CD4-positive, alpha-beta T cell (primary cell): ENCODE data around the gene KCNAB2. TPM values are rescaled to one million over a fixed set of nuclear protein-coding genes. Genes with fewer than 3 reads are reported as not detected.
A peak's percentile ranks its signal among the peaks of the same experiment; 100 is the strongest.

Experiments used
- ATAC-seq: fragments of 200-7000 bp; cut with Tn5 transposase; one replicate; pipeline ENCODE4 v1.10.0; 2022; ENCODE audit warnings: mild to moderate bottlenecking; ENCODE audit not compliant: poor library complexity
- CTCF ChIA-PET: fragments of 350-600 bp; sonication (Branson Sonifier 250); formaldehyde crosslinking; loops from one replicate; lab custom pipeline; 2021; ENCODE audit warnings: antibody characterized with exemption, inconsistent platforms; lab: Charles Lee
- POLR2A ChIA-PET: fragments of 350-600 bp; sonication (Branson Sonifier 250); formaldehyde crosslinking; loops from one replicate; lab custom pipeline; 2021; ENCODE audit warnings: antibody characterized with exemption, inconsistent platforms; lab: Charles Lee
- DNase-seq, 14 experiments: peaks; one replicate each; pipeline ENCODE4 v3.0.0-alpha.2; 2013 to 2020; ENCODE audit warnings: mixed read lengths in 2 of 14
- H3K27ac ChIP-seq, 2 donors: one replicate each; pipeline versions ENCODE4 v1.5.1 to v1.7.0; 2013; ENCODE audit warnings: low read length in 2 of 2, low read depth in 1 of 2, mild to moderate bottlenecking in 1 of 2
- H3K27me3 ChIP-seq, 2 experiments: 1 replicate in 1 of 2; 2 replicates in 1 of 2; pipeline versions ENCODE4 v1.6.1 to v1.7.0; 2013; ENCODE audit warnings: low read length in 2 of 2, control low read depth in 1 of 2, mild to moderate bottlenecking in 1 of 2, moderate library complexity in 1 of 2; ENCODE audit not compliant: insufficient read depth in 2 of 2, control insufficient read depth in 1 of 2
- H3K36me3 ChIP-seq: one replicate; pipeline ENCODE4 v1.6.1; 2013; ENCODE audit warnings: low read length, control low read depth; ENCODE audit not compliant: insufficient read depth
- H3K4me1 ChIP-seq: one replicate; pipeline ENCODE4 v1.6.1; 2013; ENCODE audit warnings: low read length, control low read depth; ENCODE audit not compliant: insufficient read depth
- H3K4me3 ChIP-seq: one replicate; pipeline ENCODE4 v1.5.1; 2013; ENCODE audit warnings: mild to moderate bottlenecking, low read length, moderate library complexity
- H3K9me3 ChIP-seq, 2 experiments: 1 replicate in 1 of 2; 2 replicates in 1 of 2; pipeline versions ENCODE4 v1.6.1 to v1.7.0; 2013; ENCODE audit warnings: low read length in 2 of 2, mild to moderate bottlenecking in 2 of 2, control low read depth in 1 of 2, moderate library complexity in 1 of 2; ENCODE audit not compliant: control insufficient read depth in 1 of 2, insufficient read depth in 1 of 2
- H3K27ac Mint-ChIP-seq: one replicate; pipeline ENCODE4 v1.8.0; 2020; ENCODE audit warnings: mixed read lengths
- H3K27me3 Mint-ChIP-seq: one replicate; pipeline ENCODE4 v1.8.0; 2021; ENCODE audit warnings: mixed read lengths
- H3K36me3 Mint-ChIP-seq: one replicate; pipeline ENCODE4 v1.8.0; 2021; ENCODE audit warnings: low read depth, mixed read lengths
- H3K4me1 Mint-ChIP-seq: one replicate; pipeline ENCODE4 v1.8.0; 2021; ENCODE audit warnings: low read depth, mixed read lengths
- H3K4me3 Mint-ChIP-seq: one replicate; pipeline ENCODE4 v1.8.0; 2020; ENCODE audit warnings: mild to moderate bottlenecking, mixed read lengths
- H3K9me3 Mint-ChIP-seq: one replicate; pipeline ENCODE4 v1.8.0; 2020; ENCODE audit warnings: mixed read lengths
- CTCF ChIP-seq: fragments of 200-600 bp; IDR thresholded peaks from one replicate; pipeline ENCODE4 v1.8.0; 2022; ENCODE audit warnings: antibody characterized with exemption, mild to moderate bottlenecking
- intact Hi-C, 2 experiments: fragments of 100-400 bp; cut with DNase I in 1 of 2; cut with micrococcal nuclease in 1 of 2; formaldehyde crosslinking; loops; one replicate each; pipeline versions ENCODE4 v1.15.1 to v1.9.0; 2023 to 2025; cut with DNase I, micrococcal nuclease
- total RNA-seq, 174 experiments: library from RNA in 2 of 174; stranded (reverse) in 2 of 174; gene quantifications; one replicate each; pipeline ENCODE4 v1.2.3 and lab custom pipeline; 2021 to 2026

KCNAB2 gene
- total RNA-seq, 2 experiments from 2014 or later: 147 to 155 TPM

DNA sequence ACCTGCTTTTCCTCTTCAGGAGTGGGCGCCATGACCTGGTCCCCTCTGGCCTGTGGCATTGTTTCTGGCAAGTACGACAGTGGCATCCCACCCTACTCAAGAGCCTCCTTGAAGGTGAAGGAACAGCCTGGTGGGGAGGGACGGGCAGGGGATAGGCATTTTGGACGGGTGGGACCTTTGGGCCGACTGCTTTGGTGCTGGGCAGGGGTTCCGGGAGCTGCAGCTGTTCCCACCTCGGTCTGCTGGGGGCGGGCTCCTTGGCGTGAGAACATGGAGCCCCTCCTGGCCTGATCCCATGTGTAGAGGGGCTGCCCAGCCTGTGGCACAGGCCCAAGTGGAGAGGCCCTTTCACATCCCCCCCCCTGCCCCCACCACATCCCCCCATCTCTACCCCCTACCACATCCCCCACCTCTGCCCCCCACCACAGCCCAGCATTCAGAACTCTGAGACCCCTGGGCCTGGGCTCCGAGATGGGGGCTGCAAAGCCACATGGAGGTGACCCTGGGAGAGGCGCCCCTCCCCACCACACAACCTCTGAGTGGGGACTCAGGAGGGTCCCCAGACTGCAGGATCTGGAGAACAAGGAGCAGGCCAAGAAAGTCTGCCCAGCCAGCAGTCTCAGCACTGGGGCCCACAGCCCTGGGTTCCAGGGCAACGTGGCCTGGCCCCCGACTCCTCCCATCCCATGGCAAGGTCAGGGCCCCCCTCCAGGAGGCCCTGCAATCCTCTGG, 50.0 kb downstream of the KCNAB2 start:
- Histone ChIP-seq H3K36me3 (peaks cover 62% of the 10 kb centered on the region), H3K9me3 (no peaks in the 10 kb centered on the region), H3K27me3 (no peaks in the 10 kb centered on the region), H3K4me1 (no peaks in the 10 kb centered on the region), H3K4me3 (no peak overlapping the region), H3K27ac (no peak overlapping the region)
- ChIA-PET POLR2A (interaction anchor here (0.6 kb wide), 1 partner anchor 63 kb away, joined by 3 read pairs; no protein-coding TSS in a partner anchor), CTCF (no interaction called here)
- intact Hi-C loops: no loop called here
- ATAC-seq (no peak), DNase-seq (peak in 1 of 14 experiments; percentile 1)
- Mint-ChIP-seq H3K27me3 (no peaks in the 10 kb centered on the region), H3K36me3 (peaks cover 44% of the 10 kb centered on the region), H3K4me3 (no peak overlapping the region), H3K4me1 (no peaks in the 10 kb centered on the region), H3K27ac (no peak overlapping the region), H3K9me3 (no peaks in the 10 kb centered on the region)
- no peak for TF ChIP-seq CTCF

- intact Hi-C loops: no loop called here
- peak in 1 of 14 experiments; percentile 1 for DNase-seq
- Mint-ChIP-seq H3K4me1 (no peaks in the 10 kb centered on the region), H3K27me3 (no peaks in the 10 kb centered on the region), H3K4me3 (no peak overlapping the region), H3K36me3 (peaks cover 38% of the 10 kb centered on the region), H3K9me3 (no peaks in the 10 kb centered on the region), H3K27ac (no peak overlapping the region)
- no peak overlapping the region for H3K4me3 ChIP-seq
- H3K27ac ChIP-seq: no peak overlapping the region
- ChIA-PET CTCF (no interaction called here), POLR2A (no interaction called here)
- H3K4me1 ChIP-seq: no peaks in the 10 kb centered on the region
- no peak for TF ChIP-seq CTCF
- ATAC-seq: no peak
- H3K36me3 ChIP-seq: peaks cover 57% of the 10 kb centered on the region
- H3K27me3 ChIP-seq: no peaks in the 10 kb centered on the region
- H3K9me3 ChIP-seq: no peaks in the 10 kb centered on the region
These were observed 50.8 kb downstream of the KCNAB2 start for GRCh38 chr1:6096243-6097116.

- Mint-ChIP-seq H3K9me3 (no peaks in the 10 kb centered on the region), H3K27me3 (no peaks in the 10 kb centered on the region), H3K4me1 (no peaks in the 10 kb centered on the region), H3K27ac (no peak overlapping the region), H3K36me3 (peaks cover 34% of the 10 kb centered on the region), H3K4me3 (no peak overlapping the region)
- CTCF ChIA-PET: no interaction called here
- H3K4me1 ChIP-seq: no peaks in the 10 kb centered on the region
- no peak for DNase-seq
- intact Hi-C loops: no loop called here
- TF ChIP-seq CTCF: no peak
- H3K27ac ChIP-seq: no peak overlapping the region
- ATAC-seq: no peak
- H3K9me3 ChIP-seq: no peaks in the 10 kb centered on the region
- POLR2A ChIA-PET: no interaction called here
- no peak overlapping the region for H3K4me3 ChIP-seq
- H3K27me3 ChIP-seq: no peaks in the 10 kb centered on the region
- peaks cover 50% of the 10 kb centered on the region for H3K36me3 ChIP-seq
These were observed 51.5 kb downstream of the KCNAB2 start for GRCh38 chr1:6097117-6097595.
